K562 (cell line): ENCODE data around the gene OLFML1. TPM values are rescaled to one million over a fixed set of nuclear protein-coding genes. Genes with fewer than 3 reads are reported as not detected.

Experiments
- ATAC-seq: fragments of 200-7000 bp; cut with Tn5 transposase; 3 replicates; pipeline ENCODE4 v1.9.1; 2020; ENCODE audit warnings: moderate library complexity
- BruUV-seq: library from RNA; stranded (reverse); fragments of 400-500 nt; replicated peaks from 2 replicates; lab custom pipeline; 2021; lab: Mats Ljungman, UMichigan
- CTCF ChIA-PET: fragments of 300-600 bp; formaldehyde crosslinking; extraction: SDS; loops from one replicate; lab custom pipeline; 2021; ENCODE audit warnings: low intra/inter-chr PET ratio; lab: Yijun Ruan, JAX
- POLR2A ChIA-PET: fragments of 300-600, 350-650 bp; sonication (Branson Sonifier 250); formaldehyde crosslinking; extraction: SDS; loops from one replicate; lab custom pipeline; 2021; ENCODE audit warnings: antibody characterized with exemption, inconsistent platforms; lab: Yijun Ruan, JAX
- DNase-seq, 4 experiments: peaks; one replicate each; pipeline versions ENCODE4 v3.0.0 to v3.0.0-alpha.2; 2011 to 2018; ENCODE audit warnings: low spot score in 3 of 4, mixed read lengths in 3 of 4; ENCODE audit errors: extremely low read depth in 1 of 4
- FAIRE-seq: peaks from 2 replicates; lab custom pipeline; 2011; peaks lifted over from hg19 to GRCh38; lab: Jason Lieb, UNC
- H2AFZ ChIP-seq: 2 replicates; pipeline ENCODE4 v1.6.0; 2011; ENCODE audit warnings: low read depth, low read length, control low read depth, inconsistent platforms
- H3K27ac ChIP-seq: fragments of 200-600 bp; 3 replicates; pipeline ENCODE4 v1.8.0; 2011; ENCODE audit warnings: low read depth, mild to moderate bottlenecking, control low read depth, inconsistent platforms, low read length, moderate library complexity, mixed read lengths; ENCODE audit errors: extremely low read depth
- H3K27me3 ChIP-seq, 2 experiments: fragments of 300-600 bp in 1 of 2; 2 replicates in 1 of 2; 3 replicates in 1 of 2; pipeline versions ENCODE4 v1.6.0 to v1.8.0; 2011; ENCODE audit warnings: inconsistent platforms in 2 of 2, low read length in 2 of 2, mild to moderate bottlenecking in 1 of 2, mixed read lengths in 1 of 2, moderate library complexity in 1 of 2; ENCODE audit not compliant: control insufficient read depth in 2 of 2, insufficient read depth in 2 of 2
- H3K36me3 ChIP-seq: fragments of 300-600 bp; 3 replicates; pipeline ENCODE4 v1.8.0; 2011; ENCODE audit warnings: mild to moderate bottlenecking, low read length, inconsistent platforms; ENCODE audit not compliant: control insufficient read depth, insufficient read depth
- H3K4me1 ChIP-seq, 2 experiments: fragments of 200-600 bp in 1 of 2; replicated peaks in 1 of 2; 2 replicates in 1 of 2; 3 replicates in 1 of 2; pipeline versions ENCODE4 v1.5.1 to v1.8.0; 2011; ENCODE audit warnings: inconsistent platforms in 2 of 2, low read length in 2 of 2, mild to moderate bottlenecking in 1 of 2, mixed read lengths in 1 of 2, moderate library complexity in 1 of 2; ENCODE audit not compliant: control insufficient read depth in 2 of 2, insufficient read depth in 2 of 2
- H3K4me2 ChIP-seq: 2 replicates; pipeline ENCODE4 v1.6.1; 2011; ENCODE audit warnings: low read length, control low read depth, inconsistent platforms, mixed read lengths; ENCODE audit not compliant: insufficient read depth
- H3K4me3 ChIP-seq: fragments of 200-600 bp; sonication (generic), shearing (Covaris generic); 2 replicates; pipeline ENCODE4 v1.5.1; 2016; ENCODE audit warnings: control low read depth, inconsistent platforms
- H3K79me2 ChIP-seq: fragments of 200-600 bp; 3 replicates; pipeline ENCODE4 v1.8.0; 2011; ENCODE audit warnings: low read length, inconsistent platforms; ENCODE audit not compliant: control insufficient read depth, insufficient read depth
- H3K9ac ChIP-seq, 2 experiments: 2 replicates each; pipeline versions ENCODE4 v1.6.0 to v1.6.1; 2011; ENCODE audit warnings: low read depth in 2 of 2, low read length in 2 of 2, control low read depth in 1 of 2, inconsistent platforms in 1 of 2, mild to moderate bottlenecking in 1 of 2, mixed read lengths in 1 of 2; ENCODE audit not compliant: insufficient read depth in 1 of 2
- H3K9me1 ChIP-seq: one replicate; pipeline ENCODE4 v1.6.0; 2011; ENCODE audit warnings: inconsistent platforms, mild to moderate bottlenecking, low read length, moderate library complexity; ENCODE audit not compliant: control insufficient read depth, insufficient read depth
- H3K9me3 ChIP-seq: replicated peaks from 2 replicates; pipeline ENCODE4 v1.5.1; 2011; ENCODE audit warnings: low read depth, low read length, inconsistent platforms; ENCODE audit not compliant: control insufficient read depth, insufficient read depth
- H4K20me1 ChIP-seq: replicated peaks from 2 replicates; pipeline ENCODE4 v1.6.1; 2011; ENCODE audit warnings: low read length, inconsistent platforms, mixed read lengths; ENCODE audit not compliant: control insufficient read depth, insufficient read depth
- BCOR ChIP-seq: fragments of 450-650 bp; IDR thresholded peaks from 2 replicates; pipeline ENCODE4 v1.6.1; 2016
- CHD1 ChIP-seq: fragments of 200-600 bp; sonication (generic); IDR thresholded peaks from one replicate; pipeline ENCODE4 v1.6.1; 2012; ENCODE audit warnings: mild to moderate bottlenecking, moderate library complexity, low read length, inconsistent platforms
- CTCFL ChIP-seq: IDR thresholded peaks from 2 replicates; pipeline ENCODE4 v1.6.1; 2011; ENCODE audit warnings: borderline replicate concordance, low read depth, mild to moderate bottlenecking, moderate library complexity, low read length; ENCODE audit not compliant: insufficient read depth, poor library complexity, severe bottlenecking
- GABPB2 ChIP-seq: fragments of 250-450 bp; sonication (Bioruptor Pico); conservative IDR thresholded peaks from 2 replicates; pipeline ENCODE4 v1.5.1; 2021; ENCODE audit warnings: mild to moderate bottlenecking
- HEY1 ChIP-seq: fragments of 250-450 bp; sonication (Bioruptor Pico); IDR thresholded peaks from 2 replicates; pipeline ENCODE4 v1.5.0; 2020; ENCODE audit warnings: mild to moderate bottlenecking, moderate library complexity, borderline replicate concordance
- HNRNPK ChIP-seq: fragments of 200-400 bp; formaldehyde crosslinking; IDR thresholded peaks from one replicate; pipeline ENCODE4 v1.6.1; 2018; ENCODE audit warnings: mild to moderate bottlenecking, low read depth, low read length; ENCODE audit not compliant: poor library complexity, severe bottlenecking
- MIER1 ChIP-seq: fragments of 450-650 bp; IDR thresholded peaks from 2 replicates; pipeline ENCODE4 v1.6.1; 2016; ENCODE audit warnings: antibody characterized with exemption, mild to moderate bottlenecking, low read depth
- MXI1 ChIP-seq: IDR thresholded peaks from 2 replicates; pipeline ENCODE4 v1.6.1; 2011; ENCODE audit warnings: low read depth, mild to moderate bottlenecking, improper control_type of control experiment, low read length
- PCBP1 ChIP-seq: fragments of 200-400 bp; formaldehyde crosslinking; IDR thresholded peaks from 2 replicates; pipeline ENCODE4 v1.6.1; 2018; ENCODE audit warnings: mild to moderate bottlenecking, low read depth, low read length; ENCODE audit not compliant: poor library complexity, severe bottlenecking
- RBBP5 ChIP-seq: fragments of 200-600 bp; sonication (generic); IDR thresholded peaks from 2 replicates; pipeline ENCODE4 v1.6.1; 2012; ENCODE audit warnings: borderline replicate concordance, mild to moderate bottlenecking, low read length, control low read depth, inconsistent platforms; ENCODE audit not compliant: insufficient read depth, poor library complexity, severe bottlenecking
- ZNF134 ChIP-seq: fragments of 250-450 bp; sonication (Bioruptor Pico); conservative IDR thresholded peaks from 2 replicates; pipeline ENCODE4 v1.4.0; 2020
- ZNF165 ChIP-seq: fragments of 250-450 bp; sonication (Bioruptor Pico); IDR thresholded peaks from 2 replicates; pipeline ENCODE4 v1.4.0; 2020; ENCODE audit warnings: borderline replicate concordance
- ZNF696 ChIP-seq: fragments of 250-450 bp; sonication (Bioruptor Pico); conservative IDR thresholded peaks from 2 replicates; pipeline ENCODE4 v1.4.0; 2020; ENCODE audit warnings: mild to moderate bottlenecking, moderate library complexity
- WGBS: fragments of 100-300 bp; shearing (Covaris generic); methylation state at CpG from one replicate; pipeline ENCODE4 v1.1.6; 2016; ENCODE audit warnings: low coverage, mixed read lengths; ENCODE audit not compliant: insufficient coverage; ENCODE audit errors: missing lambda C conversion rate; 5-methylcytosine and 5-hydroxymethylcytosine counted together
- in situ Hi-C: fragments of 300-500 bp; cut with MboI; formaldehyde crosslinking; loops from 4 replicates; pipeline ENCODE4 v1.15.0; 2018; ENCODE audit warnings: inconsistent platforms, mixed read lengths
- intact Hi-C: fragments of 100-400 bp; cut with micrococcal nuclease; formaldehyde crosslinking; loops from 2 replicates; pipeline ENCODE4 v1.14.2; 2022
- polyA plus RNA-seq, 8 experiments: library from polyadenylated mRNA; depleted of rRNA in 4 of 8; stranded (reverse) in 5 of 8; unstranded in 3 of 8; fragments of >200 nt; fragmentation: Nextera tagmentation in 2 of 8; fragmentation: Illumina TruSeq in 1 of 8; extraction: Ambion mirVana in 2 of 8; extraction: Trizol in 1 of 8; gene quantifications; 2 replicates each; pipeline versions ENCODE4 v1.2.1 to v1.2.3, GENCODE V29; 2011 to 2014; ENCODE audit warnings: inconsistent platforms in 1 of 8, missing spikeins in 1 of 8
- total RNA-seq, 7 experiments: library from RNA; depleted of rRNA in 6 of 7; stranded (reverse); fragments of >200 nt in 6 of 7; fragmentation: Illumina TruSeq in 2 of 7; extraction: Trizol in 2 of 7; gene quantifications; 2 replicates each; pipeline versions ENCODE4 v1.2.1 to v1.2.3, GENCODE V29; 2011 to 2021; ENCODE audit warnings: low replicate concordance in 1 of 7

The OLFML1 gene
- total and polyA plus RNA-seq, 9 of the 15 experiments (the other 6 are each of a cell fraction or from before 2014, with no cell fraction given), result not detected

- BruUV-seq, result no TSS peak
- Histone ChIP-seq H3K27ac (no peak overlapping the region), H3K27me3 (peaks cover 4 to 15% of the 10 kb centered on the region in 2 experiments; a peak in 1 of 5 replicates), H4K20me1 (no peaks in the 10 kb centered on the region; the same call in 1 of the 2 replicates), H3K4me3 (no peak overlapping the region), H3K4me2 (no peak overlapping the region), H3K36me3 (no peaks in the 10 kb centered on the region)
- ATAC-seq, result no peak
- CTCF ChIA-PET, result no interaction called here
- WGBS, result 2% methylated on average over 3 of the region's 3 CpGs
- FAIRE-seq, result no peak
- intact Hi-C loops, result no loop called here
- TF ChIP-seq ZNF696 (no peak), GABPB2 (no peak), BCOR (no peak), RBBP5 (no peak)
- TF ChIP-seq, all 486 proteins: peak for 0
- H3K9me1 ChIP-seq, result no peaks in the 10 kb centered on the region
- no peak overlapping the region for H2AFZ ChIP-seq
- H3K9ac ChIP-seq, result no peak overlapping the region
- H3K9me3 ChIP-seq, result no peaks in the 10 kb centered on the region
- in situ Hi-C loops, result no loop called here
- H3K79me2 ChIP-seq, result no peaks in the 10 kb centered on the region
- H3K4me1 ChIP-seq, result no peaks in the 10 kb centered on the region
- DNase-seq, result no peak
- POLR2A ChIA-PET, result no interaction called here
Measured at GRCh38 chr11:7484131-7484530, 1.2 kb upstream of the OLFML1 start.

GRCh38 chr11:7484645-7485044, 661 bp upstream of the OLFML1 start:
- Histone ChIP-seq H3K27me3 (peaks cover 4 to 15% of the 10 kb centered on the region in 2 experiments; a peak in 1 of 5 replicates), H3K9me1 (no peaks in the 10 kb centered on the region), H4K20me1 (no peaks in the 10 kb centered on the region; the same call in 1 of the 2 replicates), H2AFZ (no peak overlapping the region), H3K79me2 (no peaks in the 10 kb centered on the region), H3K36me3 (no peaks in the 10 kb centered on the region), H3K4me1 (no peaks in the 10 kb centered on the region), H3K9me3 (no peaks in the 10 kb centered on the region), H3K4me2 (no peak overlapping the region), H3K4me3 (no peak overlapping the region), H3K27ac (no peak overlapping the region), H3K9ac (no peak overlapping the region)
- in situ Hi-C loops (no loop called here), intact Hi-C loops (no loop called here)
- ChIA-PET CTCF (no interaction called here), POLR2A (no interaction called here)
- BruUV-seq, result no TSS peak
- no peak for FAIRE-seq
- DNase-seq, result no peak
- 0% methylated on average over 3 of the region's 3 CpGs for WGBS
- ATAC-seq, result no peak
- no peak for TF ChIP-seq MIER1
- TF ChIP-seq ZNF134 (CRISPR knock-in tag), result no peak
- TF ChIP-seq CTCFL, result no peak
- TF ChIP-seq MXI1, result no peak
- no peak for TF ChIP-seq ZNF165 (CRISPR knock-in tag)
- no peak for TF ChIP-seq HEY1 (CRISPR knock-in tag)
- TF ChIP-seq PCBP1, result no peak
- TF ChIP-seq CHD1, result no peak
- TF ChIP-seq HNRNPK, result no peak
